ENCODE results near the gene GRIK5.
A peak's percentile ranks its signal among the peaks of the same experiment; 100 is the strongest.

The GRIK5 gene

GRCh38 chr19:41997851-41998229 lies 72.2 kb downstream of the GRIK5 start:
- Histone ChIP-seq H3K4me3 (ENCODE audit: low read depth, low read length) (no peak overlapping the region), H3K4me1 (ENCODE audit: control insufficient read depth, insufficient read depth, low read length) (peaks cover 9% of the 10 kb centered on the region), H3K36me3 (ENCODE audit: control insufficient read depth in 2 of 2, insufficient read depth in 1 of 2, low read length in 2 of 2) (no peaks in the 10 kb centered on the region), H3K9me3 (ENCODE audit: control insufficient read depth, insufficient read depth, low read depth, low read length) (no peaks in the 10 kb centered on the region), H3K27ac (ENCODE audit: extremely low read depth, low read depth, low read length) (no peak overlapping the region)
- POLR2A ChIA-PET: no interaction called here
- CTCF ChIA-PET: interaction anchor here (0.6 to 2.5 kb wide), 10 partner anchors 9 to 111 kb away, joined by 3 to 23 read pairs (median 4); no protein-coding TSS in a partner anchor
- no peak for TF ChIP-seq YY1 (tag by site-specific recombination; IDR thresholded peaks at IDR 0.05)
- no peak for TF ChIP-seq ZNF791 (tag by site-specific recombination; IDR thresholded peaks at IDR 0.05)
- no peak for TF ChIP-seq ZFHX2 (tag by site-specific recombination; conservative IDR thresholded peaks at IDR 0.05)
- TF ChIP-seq ZNF416 (tag by site-specific recombination; IDR thresholded peaks at IDR 0.05): no peak
- peak; percentile 89 for TF ChIP-seq ZNF335 (tag by site-specific recombination; conservative IDR thresholded peaks at IDR 0.05)
- no peak for TF ChIP-seq ZNF624 (tag by site-specific recombination; IDR thresholded peaks at IDR 0.05)
- TF ChIP-seq ZNF530 (tag by site-specific recombination; IDR thresholded peaks at IDR 0.05; ENCODE audit: low read depth): no peak
- TF ChIP-seq GFI1B (tag by site-specific recombination; IDR thresholded peaks at IDR 0.05): no peak
- TF ChIP-seq ZNF623 (tag by site-specific recombination; IDR thresholded peaks at IDR 0.05): no peak
- 0 out of 2 replicates have a peak, but pooled peaks have one; percentile 14 for TF ChIP-seq ZNF777 (tag by site-specific recombination; IDR thresholded peaks at IDR 0.05; ENCODE audit: borderline replicate concordance)
- no peak for TF ChIP-seq MYNN (tag by site-specific recombination; IDR thresholded peaks at IDR 0.05; ENCODE audit: borderline replicate concordance)
- no peak for TF ChIP-seq ZNF518A (tag by site-specific recombination; conservative IDR thresholded peaks at IDR 0.05; ENCODE audit: low read depth)
- no peak for TF ChIP-seq ZBTB20 (tag by site-specific recombination; IDR thresholded peaks at IDR 0.05)
- no peak for TF ChIP-seq RBAK (tag by site-specific recombination; IDR thresholded peaks at IDR 0.05)
- TF ChIP-seq, protein P1, sequence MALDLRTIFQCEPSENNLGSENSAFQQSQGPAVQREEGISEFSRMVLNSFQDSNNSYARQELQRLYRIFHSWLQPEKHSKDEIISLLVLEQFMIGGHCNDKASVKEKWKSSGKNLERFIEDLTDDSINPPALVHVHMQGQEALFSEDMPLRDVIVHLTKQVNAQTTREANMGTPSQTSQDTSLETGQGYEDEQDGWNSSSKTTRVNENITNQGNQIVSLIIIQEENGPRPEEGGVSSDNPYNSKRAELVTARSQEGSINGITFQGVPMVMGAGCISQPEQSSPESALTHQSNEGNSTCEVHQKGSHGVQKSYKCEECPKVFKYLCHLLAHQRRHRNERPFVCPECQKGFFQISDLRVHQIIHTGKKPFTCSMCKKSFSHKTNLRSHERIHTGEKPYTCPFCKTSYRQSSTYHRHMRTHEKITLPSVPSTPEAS (tag by site-specific recombination; IDR thresholded peaks at IDR 0.05): 0 out of 2 replicates have a peak, but pooled peaks have one; percentile 14
- peak; percentile 30; the same call in 1 of the 2 replicates for TF ChIP-seq ZBTB21 (tag by site-specific recombination; IDR thresholded peaks at IDR 0.05)
- no peak for TF ChIP-seq ZNF133 (tag by site-specific recombination; IDR thresholded peaks at IDR 0.05)
- TF ChIP-seq, protein P2, sequence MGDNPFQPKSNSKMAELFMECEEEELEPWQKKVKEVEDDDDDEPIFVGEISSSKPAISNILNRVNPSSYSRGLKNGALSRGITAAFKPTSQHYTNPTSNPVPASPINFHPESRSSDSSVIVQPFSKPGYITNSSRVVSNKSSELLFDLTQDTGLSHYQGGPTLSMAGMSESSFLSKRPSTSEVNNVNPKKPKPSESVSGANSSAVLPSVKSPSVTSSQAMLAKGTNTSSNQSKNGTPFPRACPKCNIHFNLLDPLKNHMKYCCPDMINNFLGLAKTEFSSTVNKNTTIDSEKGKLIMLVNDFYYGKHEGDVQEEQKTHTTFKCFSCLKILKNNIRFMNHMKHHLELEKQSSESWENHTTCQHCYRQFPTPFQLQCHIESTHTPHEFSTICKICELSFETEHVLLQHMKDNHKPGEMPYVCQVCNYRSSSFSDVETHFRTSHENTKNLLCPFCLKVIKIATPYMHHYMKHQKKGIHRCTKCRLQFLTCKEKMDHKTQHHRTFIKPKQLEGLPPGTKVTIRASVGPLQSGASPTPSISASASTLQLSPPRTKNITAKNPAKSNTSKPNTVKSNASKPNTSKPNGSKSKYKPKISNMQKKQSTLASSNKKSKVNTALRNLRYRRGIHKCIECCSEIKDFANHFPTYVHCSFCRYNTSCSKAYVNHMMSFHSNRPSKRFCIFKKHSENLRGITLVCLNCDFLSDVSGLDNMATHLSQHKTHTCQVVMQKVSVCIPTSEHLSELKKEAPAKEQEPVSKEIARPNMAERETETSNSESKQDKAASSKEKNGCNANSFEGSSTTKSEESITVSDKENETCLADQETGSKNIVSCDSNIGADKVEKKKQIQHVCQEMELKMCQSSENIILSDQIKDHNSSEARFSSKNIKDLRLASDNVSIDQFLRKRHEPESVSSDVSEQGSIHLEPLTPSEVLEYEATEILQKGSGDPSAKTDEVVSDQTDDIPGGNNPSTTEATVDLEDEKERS (tag by site-specific recombination; IDR thresholded peaks at IDR 0.05): no peak
- no peak for TF ChIP-seq SP3 (tag by site-specific recombination; IDR thresholded peaks at IDR 0.05)
- no peak for TF ChIP-seq ZNF549 (tag by site-specific recombination; IDR thresholded peaks at IDR 0.05)
- TF ChIP-seq SCRT2 (tag by site-specific recombination; IDR thresholded peaks at IDR 0.05): peak; percentile 49; the same call in 1 of the 2 replicates
- TF ChIP-seq ZBTB11 (tag by site-specific recombination; conservative IDR thresholded peaks at IDR 0.05; ENCODE audit: low read depth): no peak
- TF ChIP-seq ZNF366 (tag by site-specific recombination; conservative IDR thresholded peaks at IDR 0.05): no peak
- TF ChIP-seq ZNF391 (tag by site-specific recombination; IDR thresholded peaks at IDR 0.05; ENCODE audit: borderline replicate concordance, low read depth): no peak
- TF ChIP-seq ZNF596 (tag by site-specific recombination; IDR thresholded peaks at IDR 0.05): no peak
- no peak for TF ChIP-seq ZNF23 (tag by site-specific recombination; IDR thresholded peaks at IDR 0.05; ENCODE audit: borderline replicate concordance)
